Epithelial cell of proximal tubule (primary cell): ENCODE measurements around the gene CRACDL. TPM values are rescaled to one million over a fixed set of nuclear protein-coding genes. Genes with fewer than 3 reads are reported as not detected.

Experiments used
- DNase-seq: peaks from one replicate; pipeline ENCODE4 v3.0.0-alpha.2; 2011; ENCODE audit warnings: low read depth
- H3K4me3 ChIP-seq: 2 replicates; pipeline ENCODE4 v1.5.1; 2011; ENCODE audit warnings: low read depth, mild to moderate bottlenecking, low read length
- total RNA-seq: library from RNA; depleted of rRNA; stranded (reverse); fragments of >200 nt; gene quantifications from 2 replicates; pipeline ENCODE4 v1.2.3, GENCODE V29; 2015
- TF ChIP-seq, protein P1 (sequence below): conservative IDR thresholded peaks from 2 replicates; pipeline ENCODE4 v1.5.1; 2012; ENCODE audit warnings: low read depth, mild to moderate bottlenecking, low read length

CRACDL gene
- total RNA-seq, 1 donor from 2014 or later = 1.0 TPM

DNA sequence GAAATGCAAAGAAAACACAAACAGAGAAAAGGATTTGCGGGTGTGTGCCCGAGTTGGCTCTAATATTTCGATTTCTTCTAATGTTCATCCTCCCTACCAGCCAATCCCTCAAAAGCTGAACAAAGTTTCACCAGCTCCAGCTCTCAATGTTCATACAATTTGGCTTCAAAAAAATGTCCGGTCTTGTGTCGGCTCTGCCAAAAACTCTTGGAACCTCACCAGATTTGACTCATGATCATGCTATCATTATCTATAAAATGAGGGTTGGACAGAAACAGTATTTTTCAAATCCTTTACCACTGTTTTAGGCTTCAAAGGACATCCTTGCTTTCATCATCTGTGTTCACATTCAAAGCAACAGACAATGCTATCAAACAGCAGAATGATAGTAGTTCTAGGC lies 88.2 kb downstream of the CRACDL start:
- TF ChIP-seq, protein P1, sequence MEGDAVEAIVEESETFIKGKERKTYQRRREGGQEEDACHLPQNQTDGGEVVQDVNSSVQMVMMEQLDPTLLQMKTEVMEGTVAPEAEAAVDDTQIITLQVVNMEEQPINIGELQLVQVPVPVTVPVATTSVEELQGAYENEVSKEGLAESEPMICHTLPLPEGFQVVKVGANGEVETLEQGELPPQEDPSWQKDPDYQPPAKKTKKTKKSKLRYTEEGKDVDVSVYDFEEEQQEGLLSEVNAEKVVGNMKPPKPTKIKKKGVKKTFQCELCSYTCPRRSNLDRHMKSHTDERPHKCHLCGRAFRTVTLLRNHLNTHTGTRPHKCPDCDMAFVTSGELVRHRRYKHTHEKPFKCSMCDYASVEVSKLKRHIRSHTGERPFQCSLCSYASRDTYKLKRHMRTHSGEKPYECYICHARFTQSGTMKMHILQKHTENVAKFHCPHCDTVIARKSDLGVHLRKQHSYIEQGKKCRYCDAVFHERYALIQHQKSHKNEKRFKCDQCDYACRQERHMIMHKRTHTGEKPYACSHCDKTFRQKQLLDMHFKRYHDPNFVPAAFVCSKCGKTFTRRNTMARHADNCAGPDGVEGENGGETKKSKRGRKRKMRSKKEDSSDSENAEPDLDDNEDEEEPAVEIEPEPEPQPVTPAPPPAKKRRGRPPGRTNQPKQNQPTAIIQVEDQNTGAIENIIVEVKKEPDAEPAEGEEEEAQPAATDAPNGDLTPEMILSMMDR = no peak
- DNase-seq = no peak
- no peak overlapping the region for H3K4me3 ChIP-seq

DNA sequence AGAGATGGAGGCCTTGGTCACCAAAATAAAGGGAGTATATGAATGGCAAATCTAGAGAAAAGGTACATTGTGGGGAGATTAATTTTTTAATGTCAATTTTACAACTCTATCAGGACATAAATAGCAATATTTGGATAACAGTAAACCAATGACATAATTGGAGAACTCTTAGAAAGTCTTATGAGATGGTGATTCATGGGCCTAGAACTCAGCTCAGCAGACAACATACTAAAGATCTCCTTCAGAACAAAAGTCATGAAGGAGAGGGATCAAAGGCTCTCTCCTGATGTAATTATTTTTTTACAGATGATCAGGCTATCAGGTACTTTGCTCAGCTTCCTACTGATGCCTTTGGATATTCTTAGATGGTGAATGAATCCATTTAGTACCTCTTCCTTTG lies 90.0 kb downstream of the CRACDL start:
- H3K4me3 ChIP-seq = no peak overlapping the region
- TF ChIP-seq, protein P1 = no peak
- no peak for DNase-seq

DNA sequence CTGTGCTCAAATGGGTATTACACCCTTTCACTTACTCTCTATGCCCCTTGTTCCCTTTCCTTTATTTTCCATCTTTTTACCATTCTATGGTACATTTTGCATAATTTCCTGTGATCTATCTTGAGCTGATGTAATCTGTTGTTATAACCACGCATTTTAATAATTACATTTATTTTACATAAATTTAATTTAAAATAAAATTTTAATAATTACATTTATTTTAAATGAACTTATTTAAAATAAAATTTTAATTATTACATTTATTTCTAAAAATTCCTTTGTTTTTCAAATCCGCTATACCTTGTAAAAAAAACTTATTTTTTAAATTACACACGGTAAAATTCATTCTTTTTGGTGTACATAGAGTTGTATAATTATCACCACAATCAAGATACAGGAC lies 93.9 kb downstream of the CRACDL start:
- no peak for DNase-seq
- TF ChIP-seq, protein P1 = no peak
- no peak overlapping the region for H3K4me3 ChIP-seq

DNA sequence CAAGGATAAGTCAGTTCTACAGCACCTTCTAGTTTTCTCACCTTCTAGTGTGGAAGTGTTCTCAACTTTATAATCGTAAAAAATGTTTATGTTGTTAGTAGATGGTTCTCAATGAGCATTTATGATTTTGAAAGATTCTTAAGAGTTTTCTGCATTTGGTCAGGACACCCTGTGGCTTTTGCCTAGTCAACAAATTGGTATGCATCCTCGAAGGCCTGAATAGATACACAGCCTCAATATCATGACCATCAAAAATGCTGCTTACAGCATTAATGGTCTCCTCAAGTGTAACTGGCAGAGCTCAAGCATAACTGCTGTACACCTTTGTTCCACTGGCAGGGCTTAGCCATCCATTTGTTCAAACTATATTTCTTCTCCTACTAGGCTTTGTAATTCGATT lies 96.7 kb downstream of the CRACDL start:
- TF ChIP-seq, protein P1 = no peak
- DNase-seq = no peak
- no peak overlapping the region for H3K4me3 ChIP-seq

DNA sequence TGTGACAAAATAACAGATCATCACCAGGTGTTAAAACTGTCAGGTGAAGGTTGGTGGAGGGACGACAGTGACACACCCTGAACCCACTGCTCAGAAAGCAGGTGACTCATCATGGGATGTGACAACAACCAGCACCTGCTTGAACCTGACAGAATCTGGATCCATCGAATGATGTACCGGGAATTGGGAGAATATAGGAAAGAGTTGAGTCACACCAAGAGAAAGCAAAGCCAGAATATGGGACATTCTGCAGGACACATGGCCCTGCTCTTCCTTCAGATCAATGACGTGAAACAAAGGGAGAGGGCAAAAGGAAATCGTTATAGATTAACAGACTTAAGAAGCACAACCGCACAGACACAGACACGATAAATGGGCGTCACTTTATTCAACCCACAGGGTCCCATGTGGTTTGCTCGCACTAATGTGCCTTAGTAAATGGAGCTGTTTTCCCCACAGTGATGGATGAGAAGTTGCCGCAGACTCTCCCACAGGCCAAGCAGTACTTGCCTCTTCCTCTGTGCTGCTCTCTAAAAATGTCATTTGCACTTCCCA lies 100.1 kb downstream of the CRACDL start:
- no peak overlapping the region for H3K4me3 ChIP-seq
- DNase-seq = no peak
- TF ChIP-seq, protein P1 = no peak

DNA sequence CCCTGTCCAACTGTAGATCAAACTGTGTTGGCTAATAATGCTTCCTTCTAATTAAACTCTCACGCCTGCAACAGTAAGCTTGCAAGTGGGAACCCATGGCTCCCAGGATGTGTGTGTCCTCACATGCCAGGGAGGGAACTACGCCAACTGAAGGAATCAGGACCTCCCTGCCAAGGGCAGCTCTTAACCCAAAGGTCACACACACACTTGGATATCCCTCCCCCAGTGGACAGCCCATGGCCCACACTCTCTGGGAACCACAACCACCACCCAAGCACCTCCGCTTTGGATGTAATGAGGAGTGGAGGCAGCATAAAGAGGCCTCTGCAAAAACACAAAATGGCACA lies 102.1 kb downstream of the CRACDL start:
- DNase-seq = no peak
- TF ChIP-seq, protein P1 = no peak
- H3K4me3 ChIP-seq = no peak overlapping the region

DNA sequence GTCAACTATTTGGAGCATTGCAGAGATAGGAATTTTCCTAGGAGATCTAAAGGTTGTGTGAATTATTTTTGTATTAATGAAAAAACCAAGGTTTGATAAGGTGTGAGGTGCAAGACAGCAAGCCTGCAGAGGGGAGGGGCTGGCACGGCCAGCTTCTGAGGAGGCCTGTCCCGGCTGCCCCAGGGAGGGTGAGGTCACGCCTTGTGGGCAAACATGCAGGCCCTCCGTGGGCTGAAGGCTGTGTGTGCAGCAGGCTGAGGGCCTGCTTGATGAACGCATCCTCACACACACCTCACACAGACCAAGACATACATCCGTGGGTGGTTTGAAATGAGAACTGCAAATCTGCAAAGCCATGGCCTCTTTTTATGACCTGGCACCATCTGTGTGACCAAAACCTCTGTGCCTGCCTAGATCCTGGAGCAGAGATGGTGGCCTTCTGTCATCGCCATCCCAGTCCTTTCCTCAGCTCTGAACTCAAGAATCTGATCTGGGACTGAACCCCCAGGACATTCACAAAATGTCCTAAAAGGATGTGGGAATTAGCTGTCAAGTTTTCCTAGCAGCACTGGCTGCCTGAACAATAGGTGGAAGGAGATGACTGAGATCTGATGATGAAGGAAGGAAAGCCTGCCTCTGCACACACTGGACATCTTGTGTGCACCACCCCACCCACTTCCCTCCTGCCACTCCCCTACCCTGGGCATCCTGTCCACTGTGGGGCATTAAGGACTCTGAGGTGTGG lies 102.7 kb downstream of the CRACDL start:
- TF ChIP-seq, protein P1 = no peak
- DNase-seq = no peak
- H3K4me3 ChIP-seq = no peak overlapping the region
